GM23248 (cell line): ENCODE measurements around the gene CDH4.

Experiments
- EZH2 ChIP-seq: fragments of 200-600 bp; sonication (generic); IDR thresholded peaks from 2 replicates; pipeline ENCODE4 v1.6.1; 2018; ENCODE audit warnings: antibody characterized with exemption, mild to moderate bottlenecking; ENCODE audit not compliant: insufficient read depth, poor library complexity, severe bottlenecking
- EZH2phosphoT487 ChIP-seq: fragments of 200-600 bp; sonication (generic); IDR thresholded peaks from 2 replicates; pipeline ENCODE4 v1.6.1; 2018; ENCODE audit warnings: antibody characterized with exemption, moderate library complexity, mild to moderate bottlenecking, low read depth; ENCODE audit not compliant: insufficient read depth

- TF ChIP-seq EZH2: no peak
- no peak for TF ChIP-seq EZH2phosphoT487
These were observed 39.2 kb downstream of the CDH4 start for GRCh38 chr20:61291166-61291829.
